Trophoblast cell (in vitro differentiated cells and primary cell): ENCODE measurements around the gene KLHDC7A.

Experiments used
- DNase-seq, 2 donors: peaks; one replicate each; pipeline ENCODE4 v3.0.0-alpha.2; 2016
- H2AFZ ChIP-seq: 2 replicates; pipeline ENCODE4 v1.6.1; 2013; ENCODE audit warnings: low read length, moderate library complexity, mild to moderate bottlenecking; ENCODE audit not compliant: insufficient read depth, poor library complexity
- H2AK5ac ChIP-seq: 2 replicates; pipeline ENCODE4 v1.6.1; 2013; ENCODE audit warnings: mild to moderate bottlenecking, low read length
- H2BK120ac ChIP-seq: 2 replicates; pipeline ENCODE4 v1.6.1; 2013; ENCODE audit warnings: low read length, mild to moderate bottlenecking, moderate library complexity; ENCODE audit not compliant: insufficient read depth, poor library complexity
- H2BK12ac ChIP-seq: 2 replicates; pipeline ENCODE4 v1.6.1; 2013; ENCODE audit warnings: mild to moderate bottlenecking, low read length, moderate library complexity
- H2BK5ac ChIP-seq: 2 replicates; pipeline ENCODE4 v1.6.1; 2013; ENCODE audit warnings: low read length, low read depth, moderate library complexity, mild to moderate bottlenecking; ENCODE audit not compliant: poor library complexity
- H3K14ac ChIP-seq: 2 replicates; pipeline ENCODE4 v1.6.1; 2013; ENCODE audit warnings: mild to moderate bottlenecking, low read length
- H3K18ac ChIP-seq: 2 replicates; pipeline ENCODE4 v1.6.1; 2013; ENCODE audit warnings: mild to moderate bottlenecking, low read length
- H3K23ac ChIP-seq: 2 replicates; pipeline ENCODE4 v1.6.1; 2013; ENCODE audit warnings: low read length
- H3K27ac ChIP-seq: 2 replicates; pipeline ENCODE4 v1.5.1; 2013; ENCODE audit warnings: low read depth, mild to moderate bottlenecking, inconsistent platforms, low read length, moderate library complexity
- H3K27me3 ChIP-seq: 2 replicates; pipeline ENCODE4 v1.6.1; 2013; ENCODE audit warnings: inconsistent platforms, mild to moderate bottlenecking, low read length, moderate library complexity; ENCODE audit not compliant: insufficient read depth
- H3K36me3 ChIP-seq, 2 experiments: 1 replicate in 1 of 2; 2 replicates in 1 of 2; pipeline ENCODE4 v1.6.1; 2013; ENCODE audit warnings: low read length in 2 of 2, mild to moderate bottlenecking in 2 of 2, moderate library complexity in 1 of 2; ENCODE audit not compliant: insufficient read depth in 2 of 2, control insufficient read depth in 1 of 2
- H3K4ac ChIP-seq: 2 replicates; pipeline ENCODE4 v1.6.1; 2013; ENCODE audit warnings: low read depth, mild to moderate bottlenecking, low read length, moderate library complexity
- H3K4me1 ChIP-seq, 2 experiments: 1 replicate in 1 of 2; 2 replicates in 1 of 2; pipeline ENCODE4 v1.6.1; 2013; ENCODE audit warnings: low read length in 2 of 2, mild to moderate bottlenecking in 2 of 2, moderate library complexity in 1 of 2; ENCODE audit not compliant: insufficient read depth in 2 of 2, control insufficient read depth in 1 of 2
- H3K4me2 ChIP-seq: 2 replicates; pipeline ENCODE4 v1.6.1; 2013; ENCODE audit warnings: inconsistent platforms, mild to moderate bottlenecking, low read length, moderate library complexity
- H3K4me3 ChIP-seq: 2 replicates; pipeline ENCODE4 v1.5.1; 2013; ENCODE audit warnings: mild to moderate bottlenecking, low read depth, low read length, inconsistent platforms
- H3K79me1 ChIP-seq: one replicate; pipeline ENCODE4 v1.6.1; 2013; ENCODE audit warnings: low read length
- H3K79me2 ChIP-seq: 2 replicates; pipeline ENCODE4 v1.6.1; 2013; ENCODE audit warnings: low read length, mild to moderate bottlenecking; ENCODE audit not compliant: control insufficient read depth, insufficient read depth, poor library complexity
- H3K9ac ChIP-seq: 2 replicates; pipeline ENCODE4 v1.6.1; 2013; ENCODE audit warnings: mild to moderate bottlenecking, low read length
- H3K9me3 ChIP-seq: 2 replicates; pipeline ENCODE4 v1.6.1; 2013; ENCODE audit warnings: low read depth, mild to moderate bottlenecking, control low read depth, inconsistent platforms, low read length; ENCODE audit not compliant: insufficient read depth
- H4K12ac ChIP-seq: 2 replicates; pipeline ENCODE4 v1.6.1; 2013; ENCODE audit warnings: low read depth, mild to moderate bottlenecking, low read length, moderate library complexity
- H4K8ac ChIP-seq: 2 replicates; pipeline ENCODE4 v1.6.1; 2013; ENCODE audit warnings: low read depth, mild to moderate bottlenecking, low read length, moderate library complexity
- H4K91ac ChIP-seq: one replicate; pipeline ENCODE4 v1.6.1; 2013; ENCODE audit warnings: low read depth, mild to moderate bottlenecking, low read length, moderate library complexity
- WGBS: extraction: QIAGEN DNeasy Blood & Tissue Kit; methylation state at CpG from one replicate; pipeline ENCODE4 v1.1.7; 2013; ENCODE audit warnings: missing lambda C conversion rate; ENCODE audit not compliant: insufficient read length, insufficient coverage; ENCODE audit errors: extremely low coverage; 5-methylcytosine and 5-hydroxymethylcytosine counted together

Gene KLHDC7A

GRCh38 chr1:18481921-18482701 is 1.4 kb downstream of the KLHDC7A start:
- Histone ChIP-seq H2AK5ac (peak overlapping the region; percentile 76), H3K79me1 (peaks cover 16% of the 10 kb centered on the region), H3K18ac (peak overlapping the region; percentile 27), H3K4me2 (no peak overlapping the region), H3K4me3 (no peak overlapping the region), H2BK12ac (peak overlapping the region; percentile 55), H3K79me2 (peaks cover 3% of the 10 kb centered on the region), H3K27me3 (no peaks in the 10 kb centered on the region), H3K9me3 (no peaks in the 10 kb centered on the region), H4K12ac (no peak overlapping the region), H2BK5ac (peak overlapping the region; percentile 71), H2AFZ (no peak overlapping the region), H4K91ac (peak overlapping the region; percentile 81), H3K23ac (no peak overlapping the region), H3K4me1 (peaks cover 32 to 45% of the 10 kb centered on the region in 2 experiments), H4K8ac (no peak overlapping the region), H3K36me3 (no peaks in the 10 kb centered on the region), H3K27ac (no peak overlapping the region), H3K4ac (peak overlapping the region; percentile 14), H3K9ac (no peak overlapping the region), H2BK120ac (peak overlapping the region; percentile 86), H3K14ac (peak overlapping the region; percentile 41)
- DNase-seq: no peak
- WGBS: no CpG with 5 or more reads among the region's 49 CpGs

- H3K4me3 ChIP-seq: no peak overlapping the region
- no peak overlapping the region for H2BK12ac ChIP-seq
- peaks cover 3% of the 10 kb centered on the region for H3K79me2 ChIP-seq
- H4K8ac ChIP-seq: no peak overlapping the region
- DNase-seq: no peak
- no peaks in the 10 kb centered on the region for H3K36me3 ChIP-seq
- H3K9me3 ChIP-seq: no peaks in the 10 kb centered on the region
- peak overlapping the region; percentile 3 for H2AK5ac ChIP-seq
- WGBS: no CpG with 5 or more reads among the region's 57 CpGs
- peaks cover 16% of the 10 kb centered on the region for H3K79me1 ChIP-seq
- no peak overlapping the region for H2AFZ ChIP-seq
- H2BK5ac ChIP-seq: no peak overlapping the region
- no peak overlapping the region for H3K4ac ChIP-seq
- no peak overlapping the region for H3K27ac ChIP-seq
- H3K9ac ChIP-seq: no peak overlapping the region
- no peak overlapping the region for H3K23ac ChIP-seq
- no peak overlapping the region for H3K4me2 ChIP-seq
- no peak overlapping the region for H3K14ac ChIP-seq
- no peak overlapping the region for H3K18ac ChIP-seq
- peaks cover 32 to 45% of the 10 kb centered on the region in 2 experiments for H3K4me1 ChIP-seq
- no peak overlapping the region for H2BK120ac ChIP-seq
- H4K91ac ChIP-seq: peak overlapping the region; percentile 81
- no peaks in the 10 kb centered on the region for H3K27me3 ChIP-seq
- no peak overlapping the region for H4K12ac ChIP-seq
These were observed 2.1 kb downstream of the KLHDC7A start for GRCh38 chr1:18482721-18483425.

DNA sequence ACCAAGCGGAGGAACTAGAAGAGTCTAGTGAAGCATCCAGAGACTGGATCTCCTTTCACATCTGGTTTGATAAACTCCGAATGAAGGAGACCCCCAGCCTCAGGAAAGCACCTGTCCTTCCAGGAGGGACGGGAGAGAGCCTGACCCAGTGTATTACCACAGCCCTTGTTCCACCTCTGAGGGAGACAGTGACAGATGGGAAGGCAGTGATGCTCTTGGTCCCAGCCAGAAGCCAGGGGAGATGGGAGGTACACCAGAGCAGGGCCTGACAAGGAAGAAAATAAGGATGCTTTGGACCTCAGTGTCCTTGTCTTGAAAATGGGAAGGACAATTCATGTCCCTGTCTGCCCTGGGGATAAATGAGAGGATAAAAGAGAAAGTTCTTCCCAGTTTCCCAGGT is 3.5 kb downstream of the KLHDC7A start:
- no peak overlapping the region for H2AK5ac ChIP-seq
- peaks cover 3% of the 10 kb centered on the region for H3K79me2 ChIP-seq
- H3K18ac ChIP-seq: no peak overlapping the region
- no peak overlapping the region for H3K4me3 ChIP-seq
- H4K91ac ChIP-seq: peak overlapping the region; percentile 49
- H2BK12ac ChIP-seq: peak overlapping the region; percentile 4
- H2BK120ac ChIP-seq: peak overlapping the region; percentile 2
- DNase-seq: no peak
- no peak overlapping the region for H3K14ac ChIP-seq
- H3K36me3 ChIP-seq: no peaks in the 10 kb centered on the region
- peaks cover 28 to 41% of the 10 kb centered on the region in 2 experiments for H3K4me1 ChIP-seq
- H3K27me3 ChIP-seq: no peaks in the 10 kb centered on the region
- H3K79me1 ChIP-seq: peaks cover 16% of the 10 kb centered on the region
- H2AFZ ChIP-seq: no peak overlapping the region
- H3K27ac ChIP-seq: no peak overlapping the region
- H3K23ac ChIP-seq: no peak overlapping the region
- no CpG with 5 or more reads among the region's 3 CpGs for WGBS
- H3K4ac ChIP-seq: no peak overlapping the region
- no peak overlapping the region for H4K12ac ChIP-seq
- no peak overlapping the region for H3K9ac ChIP-seq
- H3K9me3 ChIP-seq: no peaks in the 10 kb centered on the region
- no peak overlapping the region for H3K4me2 ChIP-seq
- no peak overlapping the region for H2BK5ac ChIP-seq
- no peak overlapping the region for H4K8ac ChIP-seq

DNA sequence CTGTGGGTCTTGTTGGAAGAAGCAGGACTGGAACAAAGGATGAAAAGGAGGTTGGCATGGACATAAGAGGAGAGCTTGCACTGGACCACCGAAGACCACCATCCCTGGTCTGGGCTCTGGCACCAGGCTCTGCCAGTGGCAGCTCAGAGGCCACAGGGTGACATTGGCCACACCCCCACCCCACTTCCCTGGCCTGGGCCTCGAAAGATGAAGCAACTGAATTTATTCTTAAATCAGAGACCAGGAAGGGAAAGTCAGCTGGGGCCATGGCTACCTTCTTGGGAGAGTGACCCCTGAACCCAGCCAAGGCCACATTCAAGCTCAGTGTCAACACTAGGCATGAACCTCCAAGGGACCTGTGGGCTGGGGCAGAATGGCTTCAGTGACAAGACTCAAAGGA is 4.0 kb downstream of the KLHDC7A start:
- Histone ChIP-seq H3K9ac (no peak overlapping the region), H4K91ac (peak overlapping the region; percentile 49), H3K79me2 (peaks cover 3% of the 10 kb centered on the region), H3K14ac (peak overlapping the region; percentile 0), H3K27ac (no peak overlapping the region), H3K4me3 (no peak overlapping the region), H2BK12ac (peak overlapping the region; percentile 4), H3K79me1 (peaks cover 16% of the 10 kb centered on the region), H4K8ac (no peak overlapping the region), H3K9me3 (peaks cover 2% of the 10 kb centered on the region), H2AK5ac (peak overlapping the region; percentile 17), H2BK5ac (no peak overlapping the region), H2BK120ac (peak overlapping the region; percentile 2), H3K4me2 (no peak overlapping the region), H3K18ac (peak overlapping the region; percentile 1), H3K27me3 (no peaks in the 10 kb centered on the region), H3K4me1 (peaks cover 24 to 36% of the 10 kb centered on the region in 2 experiments), H3K23ac (no peak overlapping the region), H3K4ac (no peak overlapping the region), H4K12ac (no peak overlapping the region), H2AFZ (no peak overlapping the region), H3K36me3 (no peaks in the 10 kb centered on the region)
- no CpG with 5 or more reads among the region's 2 CpGs for WGBS
- DNase-seq: no peak
